Measurements from ENCODE around the gene ACOXL.

Gene ACOXL

GRCh38 chr2:111162718-111163331, 430.5 kb downstream of the ACOXL start:
- no peak for TF ChIP-seq CTCF (IDR thresholded peaks at IDR 0.05)

GRCh38 chr2:111164078-111164477, 431.7 kb downstream of the ACOXL start:
- TF ChIP-seq CTCF (IDR thresholded peaks at IDR 0.05) = no peak

GRCh38 chr2:111165084-111165483, 432.7 kb downstream of the ACOXL start:
- TF ChIP-seq CTCF (IDR thresholded peaks at IDR 0.05) = no peak

- TF ChIP-seq CTCF (IDR thresholded peaks at IDR 0.05) = no peak
Observed at GRCh38 chr2:111166115-111166514, 433.7 kb downstream of the ACOXL start.

- no peak for TF ChIP-seq CTCF (IDR thresholded peaks at IDR 0.05)
Observed at GRCh38 chr2:111167076-111167862, 434.9 kb downstream of the ACOXL start.

GRCh38 chr2:111167863-111168162, 435.4 kb downstream of the ACOXL start:
- no peak for TF ChIP-seq CTCF (IDR thresholded peaks at IDR 0.05)

Measured in LNCAP (cell line).